ENCODE data around the gene HOXD8. TPM values are rescaled to one million over a fixed set of nuclear protein-coding genes. Genes with fewer than 3 reads are reported as not detected.

HOXD8 gene
- total RNA-seq, 1 donor from 2014 or later = 17.2 TPM

GRCh38 chr2:176090862-176091261 is 38.6 kb upstream of the HOXD8 start:
- DNase-seq (ENCODE audit: low read depth in 2 of 2) = no peak

GRCh38 chr2:176091329-176092258 is 37.9 kb upstream of the HOXD8 start:
- no peak for DNase-seq (ENCODE audit: low read depth in 2 of 2)

GRCh38 chr2:176092270-176093144 is 37.0 kb upstream of the HOXD8 start, which contains the start of gene HOXD13:
TSS of gene HOXD13 (plus strand) at chr2:176092721. CDS start at chr2:176092891, 170 bp downstream.
- DNase-seq (ENCODE audit: low read depth in 2 of 2) = no peak

- peak in 1 of 2 donors; percentile 40 for DNase-seq (ENCODE audit: low read depth in 2 of 2)
Observed at GRCh38 chr2:176093145-176093897, 36.2 kb upstream of the HOXD8 start.

GRCh38 chr2:176093898-176094249 is 35.6 kb upstream of the HOXD8 start:
- no peak for DNase-seq (ENCODE audit: low read depth in 2 of 2)

- no peak for DNase-seq (ENCODE audit: low read depth in 2 of 2)
Observed at GRCh38 chr2:176094349-176094748, 35.2 kb upstream of the HOXD8 start.

- no peak for DNase-seq (ENCODE audit: low read depth in 2 of 2)
Observed at GRCh38 chr2:176095421-176095820, 34.1 kb upstream of the HOXD8 start.

GRCh38 chr2:176096243-176096985 is 33.1 kb upstream of the HOXD8 start:
- DNase-seq (ENCODE audit: low read depth in 2 of 2) = no peak

GRCh38 chr2:176096986-176097819 is 32.3 kb upstream of the HOXD8 start:
- DNase-seq (ENCODE audit: low read depth in 2 of 2) = peak in 1 of 2 donors; percentile 70

GRCh38 chr2:176097820-176098365 is 31.6 kb upstream of the HOXD8 start:
- no peak for DNase-seq (ENCODE audit: low read depth in 2 of 2)

- DNase-seq (ENCODE audit: low read depth in 2 of 2) = no peak
Observed at GRCh38 chr2:176098366-176099158, 30.9 kb upstream of the HOXD8 start.

GRCh38 chr2:176099159-176099727 is 30.3 kb upstream of the HOXD8 start:
- no peak for DNase-seq (ENCODE audit: low read depth in 2 of 2)

- DNase-seq (ENCODE audit: low read depth in 2 of 2) = no peak
Observed at GRCh38 chr2:176099728-176100546, 29.6 kb upstream of the HOXD8 start, which contains the start of gene HOXD12. TSS of gene HOXD12 (plus strand) at chr2:176099795. CDS start at chr2:176099802, 7 bp downstream.

GRCh38 chr2:176100547-176101140 is 28.9 kb upstream of the HOXD8 start:
- DNase-seq (ENCODE audit: low read depth in 2 of 2) = no peak

- DNase-seq (ENCODE audit: low read depth in 2 of 2) = no peak
Observed at GRCh38 chr2:176101216-176101830, 28.2 kb upstream of the HOXD8 start.

GRCh38 chr2:176101842-176102241 is 27.7 kb upstream of the HOXD8 start:
- no peak for DNase-seq (ENCODE audit: low read depth in 2 of 2)

Measured in dermis microvascular lymphatic vessel endothelial cell (primary cell).